Pulmonary artery endothelial cell (primary cell): ENCODE measurements around the gene DISC1. TPM values are rescaled to one million over a fixed set of nuclear protein-coding genes. Genes with fewer than 3 reads are reported as not detected.

Source experiments
- DNase-seq: peaks from one replicate; pipeline ENCODE4 v3.0.0-alpha.2; 2011; ENCODE audit warnings: low read depth, low spot score
- total RNA-seq: library from RNA; depleted of rRNA; stranded (reverse); fragments of >200 nt; gene quantifications from 2 replicates; pipeline ENCODE4 v1.2.3, GENCODE V29; 2014

The DISC1 gene
- total RNA-seq, 1 donor from 2014 or later: 10.9 TPM

- no peak for DNase-seq
Observed at GRCh38 chr1:231976231-231976630, 349.6 kb downstream of the DISC1 start.

- no peak for DNase-seq
Observed at GRCh38 chr1:231981675-231982074, 355.1 kb downstream of the DISC1 start.

- no peak for DNase-seq
Observed at GRCh38 chr1:231982871-231983587, 356.4 kb downstream of the DISC1 start.

DNA sequence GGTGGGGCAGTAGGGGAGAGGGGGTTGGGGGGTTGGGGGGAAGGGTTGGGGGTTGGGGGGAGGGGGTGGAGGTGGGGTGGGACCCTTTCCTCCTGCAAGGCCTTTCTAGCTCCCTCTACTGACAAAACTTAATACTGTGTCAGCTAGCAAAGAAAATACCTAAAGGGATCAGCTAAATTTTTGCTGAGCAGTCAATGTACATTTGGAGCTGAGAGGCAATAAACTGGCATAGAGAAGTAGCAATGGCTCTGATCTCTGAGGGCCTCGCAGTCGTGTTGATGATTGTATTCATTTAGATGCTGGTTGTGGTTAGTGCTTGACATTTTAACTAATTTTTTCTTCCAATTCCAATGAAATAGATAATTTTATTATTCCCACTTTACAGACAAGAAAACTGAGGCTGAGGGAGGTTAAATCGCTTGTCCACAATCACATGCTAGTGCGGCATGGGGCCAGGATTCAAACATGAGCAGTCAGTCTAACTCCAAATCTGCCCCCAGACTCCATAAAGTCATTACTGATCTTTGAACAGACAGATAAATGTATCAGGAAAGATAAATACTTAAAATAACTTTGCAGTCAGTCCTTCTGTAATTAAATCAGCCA is 357.1 kb downstream of the DISC1 start:
- DNase-seq: no peak

DNA sequence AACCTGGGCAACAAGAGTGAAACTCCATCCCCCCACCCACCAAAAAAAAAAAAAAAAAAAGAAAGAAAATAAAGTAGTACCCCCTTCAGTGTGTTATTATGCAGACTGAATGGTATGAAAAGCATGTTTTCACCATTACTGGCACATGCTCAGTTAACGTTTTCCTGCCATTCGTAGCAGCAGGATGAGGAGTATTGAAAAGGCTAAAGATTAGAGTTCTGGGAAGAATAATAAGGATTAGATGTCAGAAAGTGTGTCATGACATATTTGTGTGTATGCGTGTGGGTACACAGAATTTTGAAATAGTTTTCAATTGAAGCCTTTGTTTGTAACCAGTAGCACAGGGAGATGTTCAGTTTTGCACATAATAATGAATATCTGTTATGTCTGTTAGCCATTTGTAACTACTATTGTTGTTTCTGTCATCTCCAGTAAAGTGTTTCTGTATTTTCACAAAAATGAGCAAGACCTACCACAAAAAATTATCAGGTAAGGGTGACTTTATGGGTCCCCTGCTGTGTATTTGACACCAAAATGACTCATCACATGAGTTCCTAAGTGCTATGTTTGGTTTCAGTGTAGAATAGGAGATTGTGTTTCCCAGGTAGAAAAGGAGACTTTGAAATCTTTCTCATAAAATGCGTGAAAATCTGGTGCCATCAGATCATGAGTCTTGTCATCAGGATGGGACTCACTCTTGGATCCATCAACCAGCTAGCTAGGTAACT is 358.9 kb downstream of the DISC1 start:
- no peak for DNase-seq

DNA sequence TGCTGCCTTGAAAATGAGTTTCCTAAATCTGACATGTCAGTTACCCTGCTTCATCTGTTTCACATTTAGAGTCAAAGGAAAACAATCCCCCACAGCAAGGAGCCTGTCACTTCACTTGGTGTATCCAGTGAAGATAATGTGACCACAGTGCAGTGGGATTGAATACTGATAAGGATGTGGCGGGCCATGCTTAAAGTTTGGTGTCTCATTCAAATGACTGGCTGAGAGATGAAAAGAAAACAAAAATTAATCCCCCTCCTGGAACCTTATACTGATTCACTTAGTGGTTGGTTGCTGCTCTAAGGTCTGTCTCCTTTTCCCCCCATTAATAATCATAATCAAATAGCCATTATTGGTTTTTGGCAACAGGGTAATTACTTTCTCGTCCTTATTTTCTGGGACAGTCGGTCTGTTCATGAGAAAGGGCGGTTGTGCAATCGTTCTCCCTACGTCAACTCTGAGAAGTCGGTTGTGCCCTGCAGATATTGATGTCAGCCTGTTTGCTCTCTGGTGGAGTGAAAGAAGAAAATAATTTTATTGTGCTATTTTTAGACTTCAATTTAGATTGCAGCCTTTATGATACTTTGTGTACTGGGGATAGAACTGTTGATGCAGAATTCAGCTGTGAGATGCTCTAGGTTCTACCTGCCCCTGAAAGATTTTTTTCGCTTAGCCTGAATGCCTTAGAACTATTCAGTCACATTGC is 360.2 kb downstream of the DISC1 start:
- DNase-seq: no peak

- peak; percentile 91 for DNase-seq
Observed at GRCh38 chr1:231990388-231990787, 363.8 kb downstream of the DISC1 start.

GRCh38 chr1:231991231-231991630 is 364.6 kb downstream of the DISC1 start:
- DNase-seq: no peak

DNA sequence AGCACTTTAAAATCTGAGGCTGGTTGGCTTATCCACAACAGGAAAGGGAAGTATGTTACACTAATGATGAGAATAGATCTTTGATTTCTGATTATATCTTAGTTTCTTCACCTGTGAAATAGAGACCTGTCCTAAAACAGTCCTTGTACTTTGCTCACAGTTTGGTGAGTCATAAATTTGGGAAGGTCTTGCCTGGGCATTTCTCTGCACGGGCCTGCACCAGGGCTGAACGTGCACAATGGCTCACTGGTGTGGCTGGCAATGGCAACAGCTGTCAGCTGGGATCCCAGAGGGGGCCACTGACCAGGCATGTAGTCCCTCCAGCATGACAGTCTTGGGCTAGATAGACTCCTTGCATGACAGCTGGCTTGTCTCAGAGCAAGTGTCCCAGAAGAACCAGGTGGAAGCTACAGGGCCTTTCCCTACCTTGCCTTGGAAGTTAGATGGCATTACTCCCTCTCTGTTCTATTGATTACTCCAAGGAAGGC is 367.4 kb downstream of the DISC1 start:
- no peak for DNase-seq

GRCh38 chr1:231998791-231999190 is 372.2 kb downstream of the DISC1 start:
- DNase-seq: no peak

DNA sequence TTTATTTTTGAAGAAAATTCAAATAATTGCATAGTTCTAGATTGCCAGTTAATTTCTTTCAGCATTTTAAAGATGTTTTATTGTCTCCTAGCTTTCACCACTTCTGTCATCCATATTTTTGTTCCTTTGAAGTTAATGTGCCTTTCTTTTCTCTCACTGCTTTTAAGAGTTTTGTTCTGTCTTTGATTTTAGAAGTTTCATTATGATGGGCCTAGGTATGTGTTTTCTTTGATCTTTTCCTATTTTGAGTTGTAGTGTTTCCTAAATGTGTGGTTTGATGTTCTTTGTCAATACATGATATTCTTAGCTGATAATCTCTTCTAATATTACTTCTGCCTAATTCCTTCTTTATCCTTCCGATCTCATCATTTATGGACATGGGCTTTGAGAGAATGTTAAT is 378.7 kb downstream of the DISC1 start:
- DNase-seq: no peak

GRCh38 chr1:232009741-232010140 is 383.2 kb downstream of the DISC1 start:
- no peak for DNase-seq

- no peak for DNase-seq
Observed at GRCh38 chr1:232011961-232012360, 385.4 kb downstream of the DISC1 start.

GRCh38 chr1:232012773-232013386 is 386.3 kb downstream of the DISC1 start:
- DNase-seq: peak; percentile 96

GRCh38 chr1:232014941-232015340 is 388.4 kb downstream of the DISC1 start:
- DNase-seq: no peak

DNA sequence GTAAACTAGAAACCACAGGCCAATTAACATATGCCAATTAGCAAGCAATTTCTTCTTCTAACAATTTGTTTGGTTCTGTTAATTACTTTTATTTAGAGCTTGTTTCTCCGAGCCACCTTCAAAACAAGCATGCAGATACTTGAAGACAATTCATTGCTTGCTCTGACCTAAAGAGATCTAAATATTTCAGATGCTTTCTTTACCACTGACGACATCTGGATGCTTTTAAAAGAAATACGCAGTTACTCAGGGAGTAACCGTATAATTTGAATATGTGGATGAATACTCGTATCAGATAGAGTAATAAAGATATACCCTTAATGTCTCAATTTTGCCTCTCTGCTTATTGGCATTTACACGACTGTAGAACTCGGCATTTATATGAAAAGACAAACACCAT is 390.0 kb downstream of the DISC1 start:
- no peak for DNase-seq

DNA sequence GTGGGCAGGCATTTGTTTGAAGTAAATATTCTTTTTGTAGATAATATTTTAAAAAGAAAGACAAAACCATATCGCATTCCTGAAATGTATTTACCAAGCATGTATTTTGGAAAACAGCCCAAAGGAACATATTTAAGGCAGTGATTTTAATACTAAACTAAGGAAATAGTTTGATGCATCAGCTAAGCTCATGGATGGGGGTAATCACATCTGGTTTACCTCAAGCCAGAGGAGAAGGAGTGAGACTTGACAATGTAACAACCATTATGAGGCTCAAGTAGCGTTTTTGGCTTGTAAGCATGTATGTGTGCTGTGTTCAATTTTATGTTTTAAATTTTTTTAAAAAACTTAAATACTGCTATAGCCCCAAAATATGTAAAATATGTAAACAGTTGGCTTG is 390.5 kb downstream of the DISC1 start:
- DNase-seq: no peak

GRCh38 chr1:232017759-232018158 is 391.2 kb downstream of the DISC1 start:
- DNase-seq: no peak

- no peak for DNase-seq
Observed at GRCh38 chr1:232018231-232019025, 391.8 kb downstream of the DISC1 start.

DNA sequence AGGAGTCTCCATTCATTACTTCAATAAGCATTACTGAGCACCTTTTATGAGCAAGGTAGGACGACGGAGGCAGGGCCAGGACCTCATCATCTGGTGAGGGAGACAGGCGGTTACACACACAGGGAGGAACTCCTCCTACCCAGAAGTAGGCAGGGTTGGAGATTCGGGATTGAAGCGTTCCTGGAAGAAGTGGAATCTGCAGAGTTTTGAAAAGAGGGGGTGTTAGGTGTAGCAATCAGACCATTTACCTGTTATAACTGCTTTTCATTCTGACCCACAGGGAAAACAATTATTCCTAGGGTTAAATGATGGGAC is 392.4 kb downstream of the DISC1 start:
- DNase-seq: no peak

DNA sequence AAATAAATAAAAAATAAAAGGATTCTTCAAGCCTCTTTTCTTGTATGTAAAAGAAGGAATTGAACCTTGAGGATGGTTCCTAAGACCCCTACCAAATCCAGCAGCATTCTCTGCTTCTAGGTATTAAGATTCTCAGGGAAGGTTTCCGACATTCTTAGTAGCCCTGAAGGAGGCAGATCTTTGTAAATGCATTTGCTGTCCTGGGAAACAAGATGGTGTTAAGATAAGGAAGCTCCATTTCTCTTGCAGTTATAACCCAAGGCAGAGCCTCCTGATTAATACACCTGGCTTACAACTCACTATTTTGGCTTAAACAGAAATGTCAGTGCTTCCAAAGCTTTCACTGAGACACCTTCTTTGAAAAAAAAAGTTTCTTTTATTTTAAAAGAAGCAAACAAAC is 393.8 kb downstream of the DISC1 start:
- no peak for DNase-seq
